ENCODE measurements around the gene NEIL3. TPM values are rescaled to one million over a fixed set of nuclear protein-coding genes. Genes with fewer than 3 reads are reported as not detected.

NEIL3 gene
- total and polyA plus RNA-seq, 2 donors (not counting 1 experiment from before 2014, with no cell fraction given), result 4.5 to 5.2 TPM

- Histone ChIP-seq H3K27ac (ENCODE audit: insufficient read depth, low read length) (no peak overlapping the region), H3K9me3 (ENCODE audit: control insufficient read depth, insufficient read depth, low read depth, low read length) (no peaks in the 10 kb centered on the region), H3K36me3 (ENCODE audit: control insufficient read depth, insufficient read depth, low read length) (no peaks in the 10 kb centered on the region), H3K4me1 (ENCODE audit: control insufficient read depth, extremely low read depth, insufficient read depth, low read length) (no peaks in the 10 kb centered on the region), H2AFZ (ENCODE audit: low read length) (no peak overlapping the region), H3K4me2 (ENCODE audit: extremely low read depth, insufficient read depth, low read length) (no peak overlapping the region), H3K9ac (ENCODE audit: insufficient read depth, low read length) (no peak overlapping the region), H3K79me2 (ENCODE audit: control insufficient read depth, insufficient read depth, low read length) (no peaks in the 10 kb centered on the region), H3K27me3 (ENCODE audit: control insufficient read depth, insufficient read depth, low read length) (no peaks in the 10 kb centered on the region), H4K20me1 (ENCODE audit: control insufficient read depth, extremely low read depth, insufficient read depth, low read length) (no peaks in the 10 kb centered on the region), H3K4me3 (replicated peaks in 1 of 4; ENCODE audit: control extremely low read depth in 1 of 4, insufficient read depth in 1 of 4, low read depth in 3 of 4, low read length in 4 of 4) (no peak overlapping the region)
- no peak for DNase-seq (ENCODE audit: low read depth in 2 of 2)
- TF ChIP-seq EZH2 (IDR thresholded peaks at IDR 0.05; ENCODE audit: low read length, missing control alignments) (no peak), CTCF (conservative IDR thresholded peaks at IDR 0.05 in 1 of 2, IDR thresholded peaks at IDR 0.05 in 1 of 2; ENCODE audit: low read depth in 1 of 2, low read length in 2 of 2) (no peak)
Measured at GRCh38 chr4:177349191-177349590, 39.5 kb downstream of the NEIL3 start.

GRCh38 chr4:177351622-177352244, 42.1 kb downstream of the NEIL3 start:
- Histone ChIP-seq H3K4me3 (replicated peaks in 1 of 4; ENCODE audit: control extremely low read depth in 1 of 4, insufficient read depth in 1 of 4, low read depth in 3 of 4, low read length in 4 of 4) (no peak overlapping the region), H3K79me2 (ENCODE audit: control insufficient read depth, insufficient read depth, low read length) (no peaks in the 10 kb centered on the region), H3K4me2 (ENCODE audit: extremely low read depth, insufficient read depth, low read length) (no peak overlapping the region), H3K9me3 (ENCODE audit: control insufficient read depth, insufficient read depth, low read depth, low read length) (no peaks in the 10 kb centered on the region), H3K27me3 (ENCODE audit: control insufficient read depth, insufficient read depth, low read length) (no peaks in the 10 kb centered on the region), H3K36me3 (ENCODE audit: control insufficient read depth, insufficient read depth, low read length) (no peaks in the 10 kb centered on the region), H2AFZ (ENCODE audit: low read length) (no peak overlapping the region), H3K9ac (ENCODE audit: insufficient read depth, low read length) (no peak overlapping the region), H3K27ac (ENCODE audit: insufficient read depth, low read length) (no peak overlapping the region), H3K4me1 (ENCODE audit: control insufficient read depth, extremely low read depth, insufficient read depth, low read length) (no peaks in the 10 kb centered on the region), H4K20me1 (ENCODE audit: control insufficient read depth, extremely low read depth, insufficient read depth, low read length) (no peaks in the 10 kb centered on the region)
- no peak for DNase-seq (ENCODE audit: low read depth in 2 of 2)
- TF ChIP-seq CTCF (conservative IDR thresholded peaks at IDR 0.05 in 1 of 2, IDR thresholded peaks at IDR 0.05 in 1 of 2; ENCODE audit: low read depth in 1 of 2, low read length in 2 of 2), result no peak
- no peak for TF ChIP-seq EZH2 (IDR thresholded peaks at IDR 0.05; ENCODE audit: low read length, missing control alignments)

GRCh38 chr4:177356206-177356605, 46.5 kb downstream of the NEIL3 start:
- Histone ChIP-seq H4K20me1 (ENCODE audit: control insufficient read depth, extremely low read depth, insufficient read depth, low read length) (no peaks in the 10 kb centered on the region), H2AFZ (ENCODE audit: low read length) (no peak overlapping the region), H3K27ac (ENCODE audit: insufficient read depth, low read length) (no peak overlapping the region), H3K4me2 (ENCODE audit: extremely low read depth, insufficient read depth, low read length) (no peak overlapping the region), H3K36me3 (ENCODE audit: control insufficient read depth, insufficient read depth, low read length) (no peaks in the 10 kb centered on the region), H3K27me3 (ENCODE audit: control insufficient read depth, insufficient read depth, low read length) (no peaks in the 10 kb centered on the region), H3K4me3 (replicated peaks in 1 of 4; ENCODE audit: control extremely low read depth in 1 of 4, insufficient read depth in 1 of 4, low read depth in 3 of 4, low read length in 4 of 4) (no peak overlapping the region), H3K79me2 (ENCODE audit: control insufficient read depth, insufficient read depth, low read length) (no peaks in the 10 kb centered on the region), H3K9me3 (ENCODE audit: control insufficient read depth, insufficient read depth, low read depth, low read length) (no peaks in the 10 kb centered on the region), H3K4me1 (ENCODE audit: control insufficient read depth, extremely low read depth, insufficient read depth, low read length) (no peaks in the 10 kb centered on the region), H3K9ac (ENCODE audit: insufficient read depth, low read length) (no peak overlapping the region)
- TF ChIP-seq EZH2 (IDR thresholded peaks at IDR 0.05; ENCODE audit: low read length, missing control alignments) (no peak), CTCF (conservative IDR thresholded peaks at IDR 0.05 in 1 of 2, IDR thresholded peaks at IDR 0.05 in 1 of 2; ENCODE audit: low read depth in 1 of 2, low read length in 2 of 2) (no peak)
- peak; percentile 43 to 58 for DNase-seq (ENCODE audit: low read depth in 2 of 2)
